Ovary (tissue), 9 donors: ENCODE measurements around the gene QPCT. TPM values are rescaled to one million over a fixed set of nuclear protein-coding genes. Genes with fewer than 3 reads are reported as not detected.

Experiments used
- DNase-seq, 5 donors: peaks; one replicate each; pipeline ENCODE4 v3.0.0-alpha.2; 2019 to 2020
- H3K27ac ChIP-seq, 2 donors: fragments of 200-600 bp; one replicate each; pipeline versions ENCODE4 v1.5.1 to v1.8.0; 2019 to 2022
- H3K27me3 ChIP-seq: fragments of 200-600 bp; one replicate; pipeline ENCODE4 v1.8.0; 2022
- H3K36me3 ChIP-seq: fragments of 200-600 bp; sonication (generic); one replicate; pipeline ENCODE4 v1.5.1; 2019
- H3K4me1 ChIP-seq: one replicate; pipeline ENCODE4 v1.8.1; 2013; ENCODE audit warnings: mild to moderate bottlenecking, moderate library complexity; ENCODE audit not compliant: insufficient read depth
- H3K4me3 ChIP-seq: fragments of 200-600 bp; sonication (generic); one replicate; pipeline ENCODE4 v1.5.1; 2017
- H3K9me3 ChIP-seq, 2 donors: fragments of 200-600 bp in 1 of 2; sonication (generic) in 1 of 2; one replicate each; pipeline versions ENCODE4 v1.5.1 to v1.8.1; 2013 to 2019; ENCODE audit warnings: mild to moderate bottlenecking in 1 of 2, moderate library complexity in 1 of 2
- EP300 ChIP-seq: sonication (generic); formaldehyde crosslinking; IDR thresholded peaks from one replicate; pipeline ENCODE4 v1.6.1; 2017; ENCODE audit warnings: antibody characterized with exemption
- POLR2A ChIP-seq: fragments of 450-650 bp; IDR thresholded peaks from one replicate; pipeline ENCODE4 v1.6.1; 2017; ENCODE audit warnings: antibody characterized with exemption, mild to moderate bottlenecking, moderate library complexity
- WGBS, 3 donors: extraction: QIAGEN DNeasy Blood & Tissue Kit in 1 of 3; methylation state at CpG; one replicate each; pipeline versions ENCODE4 v1.1.5 to v1.1.7; 2013 to 2017; 5-methylcytosine and 5-hydroxymethylcytosine counted together
- intact Hi-C, 4 donors: fragments of 100-400 bp; cut with DNase I; formaldehyde crosslinking; loops; one replicate each; pipeline versions ENCODE4 v1.11.0 to v1.15.1; 2022 to 2023
- polyA plus RNA-seq, 2 donors: library from polyadenylated mRNA; stranded (reverse); fragments of 200-250 nt in 1 of 2; fragments of 350-450 nt in 1 of 2; fragmentation: Illumina TruSeq in 1 of 2; extraction: RNeasy Lipid Tissue Mini Kit (QIAGEN cat#74804) in 1 of 2; gene quantifications; one replicate each; pipeline ENCODE4 v1.2.3, GENCODE V29; 2013 to 2014
- total RNA-seq, 7 donors: library from RNA; depleted of rRNA in 2 of 7; stranded (reverse); fragments of >200 nt in 2 of 7; fragmentation: NEBNext Ultra II Directional in 3 of 7; extraction: Animal tissue kit (Norgen Biotek cat#: 25700) in 3 of 7; gene quantifications; one replicate each; pipeline versions ENCODE4 v1.1.0 to v1.2.4, GENCODE V29; 2016 to 2023
- TF ChIP-seq, protein P1 (sequence below), 3 donors: fragments of 450-650 bp in 2 of 3; fragments of 200-600 bp in 1 of 3; IDR thresholded peaks; one replicate each; pipeline versions ENCODE4 v1.5.1 to v1.8.0; 2016 to 2022; ENCODE audit warnings: antibody characterized with exemption in 3 of 3, mild to moderate bottlenecking in 1 of 3
- donor health status: DM: no; HTN: no; CAD: no; lungs with moderate emphysema.
- donor health status: DM: no; HTN: no; CAD: no.
- donor health status: Bipolar disorder and iron deficiency.
- donor health status: DM: yes; HTN: yes; CAD: no.
- donor health status: DM: no; HTN: no; CAD: no.
- donor health status: DM: yes; HTN: yes; CAD: no.

Gene QPCT
- total and polyA plus RNA-seq, 9 donors, result 0.35 to 17.7 (median 1.5) TPM

DNA sequence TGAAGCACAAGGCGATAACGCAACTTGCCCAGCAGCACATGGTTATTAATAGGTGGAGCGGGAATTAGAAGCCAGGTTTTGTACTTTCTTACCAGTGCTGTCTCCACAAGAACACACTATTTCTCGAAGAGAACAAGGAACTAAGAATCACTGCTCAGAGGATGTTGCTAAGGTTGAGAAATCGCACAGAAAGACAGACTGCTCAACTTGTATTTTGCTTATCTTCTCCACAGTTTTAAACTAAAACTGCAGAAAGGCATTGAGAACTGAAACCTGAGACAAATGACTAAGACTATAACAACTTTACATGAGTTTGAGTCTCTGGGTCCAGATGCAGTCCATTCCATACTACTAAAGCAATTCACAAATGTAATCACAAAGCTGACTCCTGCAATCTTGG is 26.0 kb upstream of the QPCT start:
- intact Hi-C loops, result no loop called here
- Histone ChIP-seq H3K4me1 (peaks cover 7% of the 10 kb centered on the region), H3K9me3 (no peaks in the 10 kb centered on the region), H3K27ac (no peak overlapping the region), H3K27me3 (no peaks in the 10 kb centered on the region), H3K4me3 (no peak overlapping the region), H3K36me3 (no peaks in the 10 kb centered on the region)
- TF ChIP-seq POLR2A (no peak), EP300 (no peak)
- TF ChIP-seq, protein P1, sequence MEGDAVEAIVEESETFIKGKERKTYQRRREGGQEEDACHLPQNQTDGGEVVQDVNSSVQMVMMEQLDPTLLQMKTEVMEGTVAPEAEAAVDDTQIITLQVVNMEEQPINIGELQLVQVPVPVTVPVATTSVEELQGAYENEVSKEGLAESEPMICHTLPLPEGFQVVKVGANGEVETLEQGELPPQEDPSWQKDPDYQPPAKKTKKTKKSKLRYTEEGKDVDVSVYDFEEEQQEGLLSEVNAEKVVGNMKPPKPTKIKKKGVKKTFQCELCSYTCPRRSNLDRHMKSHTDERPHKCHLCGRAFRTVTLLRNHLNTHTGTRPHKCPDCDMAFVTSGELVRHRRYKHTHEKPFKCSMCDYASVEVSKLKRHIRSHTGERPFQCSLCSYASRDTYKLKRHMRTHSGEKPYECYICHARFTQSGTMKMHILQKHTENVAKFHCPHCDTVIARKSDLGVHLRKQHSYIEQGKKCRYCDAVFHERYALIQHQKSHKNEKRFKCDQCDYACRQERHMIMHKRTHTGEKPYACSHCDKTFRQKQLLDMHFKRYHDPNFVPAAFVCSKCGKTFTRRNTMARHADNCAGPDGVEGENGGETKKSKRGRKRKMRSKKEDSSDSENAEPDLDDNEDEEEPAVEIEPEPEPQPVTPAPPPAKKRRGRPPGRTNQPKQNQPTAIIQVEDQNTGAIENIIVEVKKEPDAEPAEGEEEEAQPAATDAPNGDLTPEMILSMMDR (IDR thresholded peaks at IDR 0.05), result no peak
- no peak for DNase-seq
- 73 to 75% (median 73%) methylated on average over 5 of the region's 5 CpGs for WGBS, 3 donors

GRCh38 chr2:37319754-37320609 is 24.4 kb upstream of the QPCT start:
- Histone ChIP-seq H3K4me3 (no peak overlapping the region), H3K27me3 (no peaks in the 10 kb centered on the region), H3K36me3 (no peaks in the 10 kb centered on the region), H3K27ac (no peak overlapping the region), H3K9me3 (no peaks in the 10 kb centered on the region), H3K4me1 (peaks cover 7% of the 10 kb centered on the region)
- no peak for DNase-seq
- no peak for TF ChIP-seq EP300
- TF ChIP-seq POLR2A, result no peak
- TF ChIP-seq, protein P1 (IDR thresholded peaks at IDR 0.05), result no peak
- WGBS, 3 donors, result 92 to 96% (median 95%) methylated on average over 12 of the region's 12 CpGs
- intact Hi-C loops, result no loop called here

- Histone ChIP-seq H3K4me3 (no peak overlapping the region), H3K4me1 (peaks cover 5% of the 10 kb centered on the region), H3K36me3 (no peaks in the 10 kb centered on the region), H3K27me3 (no peaks in the 10 kb centered on the region), H3K9me3 (no peaks in the 10 kb centered on the region), H3K27ac (no peak overlapping the region)
- 76 to 84% (median 83%) methylated on average over 4 of the region's 4 CpGs for WGBS, 3 donors
- intact Hi-C loops, result no loop called here
- TF ChIP-seq, protein P1 (IDR thresholded peaks at IDR 0.05), result no peak
- TF ChIP-seq POLR2A (no peak), EP300 (no peak)
- no peak for DNase-seq
Observed at GRCh38 chr2:37321029-37321682, 23.3 kb upstream of the QPCT start.

- H3K27ac ChIP-seq, result no peak overlapping the region
- H3K36me3 ChIP-seq, result no peaks in the 10 kb centered on the region
- no peak for DNase-seq
- H3K27me3 ChIP-seq, result no peaks in the 10 kb centered on the region
- peaks cover 4% of the 10 kb centered on the region for H3K4me1 ChIP-seq
- H3K4me3 ChIP-seq, result no peak overlapping the region
- TF ChIP-seq, protein P1 (IDR thresholded peaks at IDR 0.05), result no peak
- TF ChIP-seq EP300, result no peak
- no peak for TF ChIP-seq POLR2A
- H3K9me3 ChIP-seq, result no peaks in the 10 kb centered on the region
- intact Hi-C loops, result no loop called here
Observed at GRCh38 chr2:37322368-37322767, 22.1 kb upstream of the QPCT start.
